Activated CD4-positive, alpha-beta T cell treated with anti-CD3 and anti-CD28 coated beads for 36 hours (primary cell): Measurements from ENCODE around the gene NAA38. TPM values are rescaled to one million over a fixed set of nuclear protein-coding genes. Genes with fewer than 3 reads are reported as not detected.
A peak's percentile ranks its signal among the peaks of the same experiment; 100 is the strongest.

Experiments
- ATAC-seq: fragments of 200-7000 bp; cut with Tn5 transposase; one replicate; pipeline ENCODE4 v1.10.0; 2021; ENCODE audit warnings: mild to moderate bottlenecking, moderate library complexity
- CTCF ChIA-PET: fragments of 350-600 bp; sonication (Branson Sonifier 250); formaldehyde crosslinking; loops from one replicate; lab custom pipeline; 2021; ENCODE audit warnings: antibody characterized with exemption; lab: Charles Lee
- POLR2A ChIA-PET: fragments of 350-600 bp; sonication (Branson Sonifier 250); formaldehyde crosslinking; loops from one replicate; lab custom pipeline; 2021; ENCODE audit warnings: antibody characterized with exemption, inconsistent platforms; lab: Charles Lee
- DNase-seq: peaks from one replicate; pipeline ENCODE4 v3.0.0-alpha.2; 2020
- H3K27ac Mint-ChIP-seq: one replicate; pipeline ENCODE4 v1.8.0; 2021; ENCODE audit warnings: mixed read lengths
- H3K27me3 Mint-ChIP-seq: one replicate; pipeline ENCODE4 v1.8.0; 2021; ENCODE audit warnings: mixed read lengths
- H3K36me3 Mint-ChIP-seq: one replicate; pipeline ENCODE4 v1.8.0; 2021; ENCODE audit warnings: low read depth, mixed read lengths
- H3K4me1 Mint-ChIP-seq: one replicate; pipeline ENCODE4 v1.8.0; 2021; ENCODE audit warnings: mixed read lengths
- H3K4me3 Mint-ChIP-seq: one replicate; pipeline ENCODE4 v1.8.0; 2021; ENCODE audit warnings: mild to moderate bottlenecking, moderate library complexity, mixed read lengths
- H3K9me3 Mint-ChIP-seq: one replicate; pipeline ENCODE4 v1.8.0; 2021; ENCODE audit warnings: low read depth, mixed read lengths
- intact Hi-C, 2 experiments: fragments of 100-400 bp; cut with DNase I in 1 of 2; cut with micrococcal nuclease in 1 of 2; formaldehyde crosslinking; loops; one replicate each; pipeline versions ENCODE4 v1.14.2 to v1.15.1; 2022 to 2024; cut with DNase I, micrococcal nuclease
- total RNA-seq, 2 experiments: library from RNA; stranded (reverse); gene quantifications; one replicate each; pipeline ENCODE4 v1.2.3, GENCODE V29; 2021

NAA38 gene
- total RNA-seq, 2 experiments from 2014 or later = 64.7 to 79.8 TPM

DNA sequence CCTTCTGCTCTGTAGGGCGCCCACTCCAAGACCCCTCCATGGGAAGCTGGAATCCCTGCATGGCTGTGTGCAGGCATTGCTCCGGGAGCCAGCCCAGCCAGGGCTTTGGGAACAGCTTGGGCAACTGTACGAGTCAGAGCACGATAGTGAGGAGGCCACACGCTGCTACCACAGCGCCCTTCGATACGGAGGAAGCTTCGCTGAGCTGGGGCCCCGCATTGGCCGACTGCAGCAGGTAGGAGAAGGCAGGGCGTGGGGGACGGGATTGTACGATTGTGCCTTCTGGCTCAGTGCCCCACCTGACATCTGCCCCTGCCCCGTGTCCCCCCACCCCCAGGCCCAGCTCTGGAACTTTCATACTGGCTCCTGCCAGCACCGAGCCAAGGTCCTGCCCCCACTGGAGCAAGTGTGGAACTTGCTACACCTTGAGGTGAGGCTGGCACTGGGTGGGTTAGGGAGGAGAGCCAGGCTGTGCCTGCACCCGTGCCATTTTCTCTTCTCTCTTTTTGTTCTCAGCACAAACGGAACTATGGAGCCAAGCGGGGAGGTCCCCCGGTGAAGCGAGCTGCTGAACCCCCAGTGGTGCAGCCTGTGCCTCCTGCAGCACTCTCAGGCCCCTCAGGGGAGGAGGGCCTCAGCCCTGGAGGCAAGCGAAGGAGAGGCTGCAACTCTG lies 11.2 kb downstream of the NAA38 start:
- Mint-ChIP-seq H3K4me1 (peaks cover 40% of the 10 kb centered on the region), H3K27ac (no peak overlapping the region), H3K9me3 (no peaks in the 10 kb centered on the region), H3K4me3 (peak overlapping the region; percentile 97), H3K27me3 (no peaks in the 10 kb centered on the region), H3K36me3 (peaks cover 34% of the 10 kb centered on the region)
- POLR2A ChIA-PET = interaction anchor here (1.6 kb wide), 1 partner anchor 11 kb away, joined by 6 read pairs; the partner anchor contains the start of gene NAA38
- CTCF ChIA-PET = interaction anchor here (0.5 to 2.5 kb wide), 5 partner anchors 11 to 1419 kb away, joined by 3 to 18 read pairs (median 5); partner anchors contain the start of genes KDM6B and NAA38
- ATAC-seq = no peak
- intact Hi-C loops = loop anchor here (10.0 kb wide), 2 partner anchors 361 to 801 kb away; partner anchors contain the start of genes POLR2A (in 1 of the 2), SLC16A11 (in 1 of the 2) and SLC35G6 (in 1 of the 2)
- DNase-seq = no peak

- intact Hi-C loops = loop anchor here (10.0 kb wide), 2 partner anchors 361 to 801 kb away; partner anchors contain the start of genes POLR2A (in 1 of the 2), SLC16A11 (in 1 of the 2) and SLC35G6 (in 1 of the 2)
- DNase-seq (no peak), ATAC-seq (no peak)
- Mint-ChIP-seq H3K27me3 (no peaks in the 10 kb centered on the region), H3K27ac (peak overlapping the region; percentile 67), H3K4me3 (peak overlapping the region; percentile 97), H3K4me1 (peaks cover 40% of the 10 kb centered on the region), H3K36me3 (peaks cover 34% of the 10 kb centered on the region), H3K9me3 (no peaks in the 10 kb centered on the region)
- ChIA-PET POLR2A (interaction anchor here (0.6 to 1.6 kb wide), 7 partner anchors 10 to 603 kb away, joined by 3 to 6 read pairs (median 3); partner anchors contain the start of genes GABARAP and NAA38), CTCF (interaction anchor here (0.5 to 2.5 kb wide), 10 partner anchors 11 to 1420 kb away, joined by 3 to 18 read pairs (median 4); partner anchors contain the start of genes KCNAB3, KDM6B and NAA38)
Observed at GRCh38 chr17:7845359-7846062, 11.8 kb downstream of the NAA38 start.

DNA sequence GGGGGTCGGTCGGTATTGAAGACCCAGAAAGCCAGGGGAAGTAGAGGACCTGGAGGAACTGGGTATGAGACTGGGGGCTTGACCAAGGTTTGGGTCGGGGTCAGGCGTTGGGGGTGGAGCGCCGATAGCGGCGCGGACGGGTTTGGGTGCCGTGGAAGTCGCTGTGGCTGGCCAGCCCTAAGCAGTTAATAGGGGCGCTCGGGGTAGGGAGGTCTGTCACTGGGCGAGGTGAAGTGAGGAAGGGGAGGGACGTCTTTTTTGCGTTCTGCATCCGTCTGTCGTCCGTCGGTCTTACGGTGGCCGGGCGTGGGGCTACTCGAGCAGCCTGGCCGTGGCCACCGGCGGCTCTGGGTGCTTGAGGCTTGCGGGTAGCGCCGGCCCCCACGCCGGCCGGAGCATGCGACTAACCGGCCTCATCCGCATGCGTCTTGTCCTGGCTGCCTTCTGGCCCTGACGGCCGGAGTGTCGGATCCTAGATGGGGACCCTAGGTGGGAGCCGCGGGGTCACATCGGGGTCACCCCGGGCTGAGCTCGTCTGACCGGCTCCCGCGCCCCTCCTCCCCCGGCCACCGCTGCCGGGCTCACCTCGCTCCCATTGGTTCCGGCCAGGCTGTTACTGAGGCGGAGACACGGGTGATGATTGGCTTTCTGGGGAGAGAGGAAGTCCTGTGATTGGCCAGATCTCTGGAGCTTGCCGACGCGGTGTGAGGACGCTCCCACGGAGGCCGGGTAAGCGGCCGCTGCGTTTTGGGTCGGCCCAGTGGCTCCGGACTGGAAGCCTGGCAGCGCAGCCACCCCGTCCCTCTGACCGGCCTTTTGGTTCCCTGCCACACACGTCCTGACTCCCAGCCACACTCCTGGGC lies 12.8 kb downstream of the NAA38 start:
- ChIA-PET POLR2A (interaction anchor here (0.6 to 1.6 kb wide), 8 partner anchors 9 to 602 kb away, joined by 3 to 6 read pairs (median 4); partner anchors contain the start of genes GABARAP, NAA38 and TP53), CTCF (interaction anchor here (0.6 to 2.5 kb wide), 12 partner anchors 10 to 264 kb away, joined by 3 to 18 read pairs (median 4); partner anchors contain the start of genes KCNAB3, KDM6B and NAA38)
- no peaks in the 10 kb centered on the region for H3K9me3 Mint-ChIP-seq
- peak overlapping the region; percentile 96 for H3K27ac Mint-ChIP-seq
- H3K27me3 Mint-ChIP-seq = no peaks in the 10 kb centered on the region
- H3K4me3 Mint-ChIP-seq = peak overlapping the region; percentile 97
- ATAC-seq = peak; percentile 51
- intact Hi-C loops = loop anchor here (1.0 to 10.0 kb wide), 15 partner anchors 9 to 800 kb away; partner anchors contain the start of genes NAA38 (in 2 of the 2), CNTROB (in 1 of the 2), CTDNEP1 (in 1 of the 2) and ELP5 (in 1 of the 2)
- peaks cover 35% of the 10 kb centered on the region for H3K36me3 Mint-ChIP-seq
- peaks cover 40% of the 10 kb centered on the region for H3K4me1 Mint-ChIP-seq
- peak; percentile 92 for DNase-seq

DNA sequence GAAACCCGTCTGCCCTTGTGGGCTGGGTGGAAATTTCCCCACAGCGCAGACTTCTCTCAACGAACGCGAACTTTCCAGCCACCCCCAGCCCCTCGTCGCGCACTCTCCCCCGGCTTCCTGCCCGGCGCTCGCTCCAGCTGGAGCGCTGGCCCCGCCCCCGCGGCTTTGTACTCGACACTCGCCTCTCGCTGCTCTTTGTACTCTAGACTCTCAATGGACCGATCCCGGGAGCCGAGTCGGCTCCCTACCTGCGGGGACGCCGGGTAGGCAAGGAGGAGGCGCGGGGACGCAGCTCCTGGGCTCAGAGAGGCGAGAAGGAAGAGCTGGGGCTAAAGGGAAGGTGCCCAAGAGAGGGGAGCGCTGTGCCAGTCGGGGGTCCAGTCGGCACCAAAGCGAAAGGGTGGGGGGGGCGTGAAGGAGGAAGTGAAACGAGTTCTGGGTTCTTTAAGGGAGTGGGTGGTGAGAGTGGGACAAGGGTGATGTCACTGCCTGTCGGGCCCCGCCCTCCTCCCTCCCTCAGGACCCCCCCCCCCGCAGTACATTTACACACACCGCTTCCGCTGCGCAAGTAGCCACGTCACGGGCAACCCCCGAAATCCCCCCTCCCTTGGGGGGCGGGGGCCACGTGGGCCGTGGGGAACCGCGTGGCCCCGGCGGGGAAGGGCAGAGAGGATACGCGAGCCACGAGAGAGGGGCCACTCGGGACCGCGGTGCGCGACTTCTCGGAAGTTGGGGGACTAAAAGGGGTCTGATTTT lies 13.6 kb downstream of the NAA38 start:
- DNase-seq (peak; percentile 94), ATAC-seq (peak; percentile 20)
- ChIA-PET CTCF (interaction anchor here (0.6 to 2.5 kb wide), 4 partner anchors 9 to 294 kb away, joined by 3 to 18 read pairs (median 3); partner anchors contain the start of gene KDM6B), POLR2A (no interaction called here)
- Mint-ChIP-seq H3K9me3 (no peaks in the 10 kb centered on the region), H3K4me1 (peaks cover 46% of the 10 kb centered on the region), H3K27me3 (no peaks in the 10 kb centered on the region), H3K27ac (peak overlapping the region; percentile 96), H3K36me3 (peaks cover 37% of the 10 kb centered on the region), H3K4me3 (peak overlapping the region; percentile 97)
- intact Hi-C loops = loop anchor here (1.0 to 10.0 kb wide), 22 partner anchors 8 to 829 kb away; partner anchors contain the start of genes NAA38 (in 2 of the 2), CNTROB (in 1 of the 2), CTDNEP1 (in 1 of the 2) and EIF5A (in 1 of the 2)

DNA sequence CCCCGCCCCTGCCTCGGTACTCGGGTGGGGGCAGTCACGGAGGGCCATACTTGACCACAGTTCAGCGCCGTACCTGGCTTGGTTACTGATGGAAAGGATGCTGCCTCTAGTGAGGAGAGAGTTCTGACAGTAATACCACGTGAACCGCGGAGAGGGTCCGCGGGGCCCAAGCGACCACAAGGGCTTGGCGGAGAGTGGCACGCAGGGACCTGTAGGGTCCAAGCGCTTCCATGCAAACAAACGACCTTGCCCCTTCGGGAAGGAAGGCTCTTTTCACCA lies 14.2 kb downstream of the NAA38 start:
- H3K9me3 Mint-ChIP-seq = no peaks in the 10 kb centered on the region
- intact Hi-C loops = loop anchor here (1.0 to 10.0 kb wide), 19 partner anchors 8 to 828 kb away; partner anchors contain the start of genes CTDNEP1 (in 1 of the 2), EIF5A (in 1 of the 2), ELP5 (in 1 of the 2) and KCTD11 (in 1 of the 2)
- no peaks in the 10 kb centered on the region for H3K27me3 Mint-ChIP-seq
- DNase-seq (peak; percentile 74), ATAC-seq (no peak)
- H3K36me3 Mint-ChIP-seq = peaks cover 35% of the 10 kb centered on the region
- H3K4me3 Mint-ChIP-seq = peak overlapping the region; percentile 97
- peak overlapping the region; percentile 96 for H3K27ac Mint-ChIP-seq
- CTCF ChIA-PET = interaction anchor here (1.1 kb wide), 2 partner anchors 276 to 294 kb away, joined by 3 read pairs; no protein-coding TSS in a partner anchor
- POLR2A ChIA-PET = interaction anchor here (1.1 kb wide), 1 partner anchor 402 kb away, joined by 3 read pairs; no protein-coding TSS in a partner anchor
- peaks cover 49% of the 10 kb centered on the region for H3K4me1 Mint-ChIP-seq

- Mint-ChIP-seq H3K4me3 (peak overlapping the region; percentile 97), H3K9me3 (no peaks in the 10 kb centered on the region), H3K27me3 (no peaks in the 10 kb centered on the region), H3K27ac (peak overlapping the region; percentile 96), H3K36me3 (peaks cover 32% of the 10 kb centered on the region), H3K4me1 (peaks cover 49% of the 10 kb centered on the region)
- intact Hi-C loops = loop anchor here (1.0 to 10.0 kb wide), 23 partner anchors 9 to 828 kb away; partner anchors contain the start of genes POLR2A (in 2 of the 2), WRAP53 (in 2 of the 2), CTC1 (in 1 of the 2) and CTDNEP1 (in 1 of the 2)
- ChIA-PET POLR2A (interaction anchor here (0.5 to 1.1 kb wide), 3 partner anchors 157 to 401 kb away, joined by 3 to 6 read pairs (median 3); no protein-coding TSS in a partner anchor), CTCF (interaction anchor here (0.5 to 1.7 kb wide), 4 partner anchors 9 to 295 kb away, joined by 3 to 8 read pairs (median 3); no protein-coding TSS in a partner anchor)
- DNase-seq (peak; percentile 97), ATAC-seq (peak; percentile 35)
Observed at GRCh38 chr17:7842380-7843256, 14.7 kb downstream of the NAA38 start.

GRCh38 chr17:7841915-7842379 lies 15.4 kb downstream of the NAA38 start:
- H3K4me3 Mint-ChIP-seq = peak overlapping the region; percentile 97

DNA sequence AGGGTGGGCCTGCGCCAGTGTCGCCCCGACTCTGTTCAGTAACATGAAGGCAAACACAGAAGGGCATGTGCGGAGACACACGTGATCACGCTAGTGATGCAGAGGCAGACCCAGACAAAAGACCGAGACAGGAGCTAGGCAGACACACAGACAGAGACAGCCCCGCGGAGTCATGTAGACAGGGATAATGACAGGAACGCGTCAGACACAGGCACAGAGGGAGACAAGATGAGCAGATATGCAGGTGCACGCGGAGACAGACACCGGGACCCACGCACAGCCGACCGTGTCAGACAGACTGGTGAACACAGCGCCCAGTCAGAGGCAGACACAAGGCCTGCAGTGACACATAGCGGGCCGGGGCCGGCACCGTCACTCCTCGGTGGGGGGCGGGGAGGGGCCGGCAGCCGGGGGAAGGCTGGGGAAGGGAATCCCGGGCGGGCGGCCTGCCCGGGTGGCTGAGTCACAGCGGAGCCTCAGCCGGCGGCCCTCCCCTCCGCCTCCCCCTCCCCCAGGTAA lies 15.9 kb downstream of the NAA38 start:
- H3K4me1 Mint-ChIP-seq = peaks cover 55% of the 10 kb centered on the region
- ATAC-seq = peak; percentile 49
- peak overlapping the region; percentile 96 for H3K27ac Mint-ChIP-seq
- peak overlapping the region; percentile 97 for H3K4me3 Mint-ChIP-seq
- peak; percentile 97 for DNase-seq
- no peaks in the 10 kb centered on the region for H3K27me3 Mint-ChIP-seq
- ChIA-PET POLR2A (interaction anchor here (1.1 kb wide), 1 partner anchor 16 kb away, joined by 4 read pairs; the partner anchor contains the start of gene NAA38), CTCF (interaction anchor here (0.6 to 1.7 kb wide), 6 partner anchors 10 to 356 kb away, joined by 3 to 8 read pairs (median 3); partner anchors contain the start of genes CYB5D1, NAA38 and RNF227)
- H3K9me3 Mint-ChIP-seq = no peaks in the 10 kb centered on the region
- peaks cover 23% of the 10 kb centered on the region for H3K36me3 Mint-ChIP-seq
- intact Hi-C loops = loop anchor here (5.0 to 10.0 kb wide), 11 partner anchors 154 to 797 kb away; partner anchors contain the start of genes CTDNEP1 (in 1 of the 2), ELP5 (in 1 of the 2), KCTD11 (in 1 of the 2) and NDEL1 (in 1 of the 2)

More at GRCh38 chr17:7841915-7842379, 15.4 kb downstream of the NAA38 start:
- Mint-ChIP-seq H3K4me1 (peaks cover 53% of the 10 kb centered on the region), H3K36me3 (peaks cover 26% of the 10 kb centered on the region), H3K9me3 (no peaks in the 10 kb centered on the region), H3K27me3 (no peaks in the 10 kb centered on the region), H3K27ac (peak overlapping the region; percentile 96)
- ChIA-PET POLR2A (interaction anchor here (0.8 to 1.1 kb wide), 3 partner anchors 15 to 401 kb away, joined by 3 to 4 read pairs (median 3); partner anchors contain the start of gene NAA38), CTCF (interaction anchor here (0.5 to 1.7 kb wide), 5 partner anchors 10 to 357 kb away, joined by 3 to 8 read pairs (median 3); partner anchors contain the start of gene RNF227)
- DNase-seq = peak; percentile 90
- ATAC-seq = peak; percentile 4
- intact Hi-C loops = loop anchor here (1.0 to 10.0 kb wide), 21 partner anchors 154 to 827 kb away; partner anchors contain the start of genes POLR2A (in 2 of the 2), WRAP53 (in 2 of the 2), CTC1 (in 1 of the 2) and CTDNEP1 (in 1 of the 2)
